AG04450 (cell line): ENCODE measurements around the gene P2RY11. TPM values are rescaled to one million over a fixed set of nuclear protein-coding genes. Genes with fewer than 3 reads are reported as not detected.

ENCODE experiments used
- CTCF ChIA-PET: fragments of 300-600, 350-600 bp; formaldehyde crosslinking; extraction: SDS; loops from one replicate; lab custom pipeline; 2022; ENCODE audit warnings: antibody characterized with exemption, inconsistent platforms; lab: Charles Lee
- POLR2A ChIA-PET: fragments of 350-600 bp; formaldehyde crosslinking; extraction: SDS; loops from one replicate; lab custom pipeline; 2021; ENCODE audit warnings: antibody characterized with exemption, inconsistent platforms; lab: Yijun Ruan, JAX
- DNase-seq: peaks from one replicate; pipeline ENCODE4 v3.0.0-alpha.2; 2011; ENCODE audit warnings: low read depth, low spot score
- H3K27ac ChIP-seq: one replicate; pipeline ENCODE4 v1.5.1; 2012; ENCODE audit warnings: low read depth, low read length, control low read depth
- H3K27me3 ChIP-seq: one replicate; pipeline ENCODE4 v1.6.0; 2012; ENCODE audit warnings: low read length; ENCODE audit not compliant: control insufficient read depth, insufficient read depth
- H3K4me3 ChIP-seq: 2 replicates; pipeline ENCODE4 v1.5.1; 2011; ENCODE audit warnings: mild to moderate bottlenecking, low read depth, low read length, control low read depth
- H3K9me3 ChIP-seq: 2 replicates; pipeline ENCODE4 v1.5.1; 2012; ENCODE audit warnings: low read length; ENCODE audit not compliant: control insufficient read depth, insufficient read depth
- CTCF ChIP-seq: IDR thresholded peaks from 2 replicates; pipeline ENCODE4 v1.5.1; 2011; ENCODE audit warnings: low read depth, low read length, control low read depth, inconsistent platforms
- polyA plus RNA-seq: library from polyadenylated mRNA; depleted of rRNA; stranded (reverse); fragments of >200 nt; gene quantifications from 2 replicates; pipeline ENCODE4 v1.2.3, GENCODE V29; 2011

P2RY11 gene
- polyA plus RNA-seq, 1 experiment: 1.0 TPM

- CTCF ChIA-PET: no interaction called here
- no peaks in the 10 kb centered on the region for H3K27me3 ChIP-seq
- no peak overlapping the region for H3K4me3 ChIP-seq
- TF ChIP-seq CTCF: no peak
- no peak for DNase-seq
- no peak overlapping the region for H3K27ac ChIP-seq
- POLR2A ChIA-PET: no interaction called here
- H3K9me3 ChIP-seq: no peaks in the 10 kb centered on the region; the same call in 1 of the 2 replicates
Measured at GRCh38 chr19:10135551-10136334, 24.2 kb downstream of the P2RY11 start.

GRCh38 chr19:10136936-10137335 is 25.4 kb downstream of the P2RY11 start:
- Histone ChIP-seq H3K27ac (no peak overlapping the region), H3K27me3 (no peaks in the 10 kb centered on the region), H3K9me3 (no peaks in the 10 kb centered on the region; the same call in 1 of the 2 replicates), H3K4me3 (no peak overlapping the region)
- ChIA-PET POLR2A (interaction anchor here (0.6 kb wide), 1 partner anchor 1625 kb away, joined by 3 read pairs; no protein-coding TSS in a partner anchor), CTCF (no interaction called here)
- DNase-seq: no peak
- no peak for TF ChIP-seq CTCF

- Histone ChIP-seq H3K9me3 (no peaks in the 10 kb centered on the region; the same call in 1 of the 2 replicates), H3K27me3 (no peaks in the 10 kb centered on the region), H3K4me3 (no peak overlapping the region), H3K27ac (no peak overlapping the region)
- ChIA-PET CTCF (no interaction called here), POLR2A (interaction anchor here (0.6 kb wide), 1 partner anchor 10 kb away, joined by 7 read pairs; no protein-coding TSS in a partner anchor)
- no peak for TF ChIP-seq CTCF
- DNase-seq: no peak
Measured at GRCh38 chr19:10137751-10138682, 26.5 kb downstream of the P2RY11 start.

- ChIA-PET POLR2A (interaction anchor here (0.7 to 0.9 kb wide), 2 partner anchors 10 to 46 kb away, joined by 3 read pairs; no protein-coding TSS in a partner anchor), CTCF (interaction anchor here (0.8 kb wide), 1 partner anchor 251 kb away, joined by 3 read pairs; no protein-coding TSS in a partner anchor)
- Histone ChIP-seq H3K9me3 (no peaks in the 10 kb centered on the region; the same call in 1 of the 2 replicates), H3K27ac (no peak overlapping the region), H3K27me3 (no peaks in the 10 kb centered on the region), H3K4me3 (no peak overlapping the region)
- DNase-seq: no peak
- no peak for TF ChIP-seq CTCF
Measured at GRCh38 chr19:10138879-10139795, 27.6 kb downstream of the P2RY11 start.
